MM.1S (cell line): ENCODE results near the gene RASAL1.

Experiments
- DNase-seq: peaks from one replicate; pipeline ENCODE4 v3.0.0-alpha.2; 2015
- H2AFZ ChIP-seq: fragments of 300-600 bp; sonication (generic); 2 replicates; pipeline ENCODE4 v1.6.0; 2016; ENCODE audit warnings: antibody characterized with exemption, low read length
- H3F3A ChIP-seq: fragments of 300-600 bp; sonication (generic); 2 replicates; pipeline ENCODE4 v1.6.1; 2016; ENCODE audit warnings: mild to moderate bottlenecking, antibody characterized with exemption, low read length, moderate library complexity, mixed read lengths; ENCODE audit not compliant: insufficient read depth
- H3K27ac ChIP-seq: fragments of 300-600 bp; sonication (generic); 2 replicates; pipeline ENCODE4 v1.5.1; 2016; ENCODE audit warnings: mild to moderate bottlenecking, low read length
- H3K27me3 ChIP-seq: fragments of 300-600 bp; sonication (generic); replicated peaks from 2 replicates; pipeline ENCODE4 v1.6.0; 2016; ENCODE audit warnings: low read length; ENCODE audit not compliant: insufficient read depth
- H3K36me3 ChIP-seq: fragments of 300-600 bp; sonication (generic); replicated peaks from 2 replicates; pipeline ENCODE4 v1.6.1; 2016; ENCODE audit warnings: mild to moderate bottlenecking, low read length, mixed read lengths; ENCODE audit not compliant: insufficient read depth
- H3K4me1 ChIP-seq: fragments of 300-600 bp; sonication (generic); 2 replicates; pipeline ENCODE4 v1.6.1; 2016; ENCODE audit warnings: low read length, mixed read lengths
- H3K4me2 ChIP-seq: fragments of 300-600 bp; sonication (generic); 2 replicates; pipeline ENCODE4 v1.6.0; 2016; ENCODE audit warnings: low read depth, low read length
- H3K4me3 ChIP-seq: fragments of 300-600 bp; sonication (generic); 2 replicates; pipeline ENCODE4 v1.5.1; 2016; ENCODE audit warnings: low read length, mixed read lengths
- H3K79me2 ChIP-seq: fragments of 300-600 bp; sonication (generic); 2 replicates; pipeline ENCODE4 v1.6.1; 2016; ENCODE audit warnings: mixed run types, low read length, mixed read lengths
- H3K9ac ChIP-seq: fragments of 300-600 bp; sonication (generic); 2 replicates; pipeline ENCODE4 v1.6.1; 2016; ENCODE audit warnings: low read length, mixed read lengths
- H3K9me2 ChIP-seq: fragments of 300-600 bp; sonication (generic); replicated peaks from 2 replicates; pipeline ENCODE4 v1.6.1; 2016; ENCODE audit warnings: mild to moderate bottlenecking, low read length, mixed read lengths; ENCODE audit not compliant: insufficient read depth
- H3K9me3 ChIP-seq: fragments of 300-600 bp; sonication (generic); replicated peaks from 2 replicates; pipeline ENCODE4 v1.6.1; 2016; ENCODE audit warnings: mild to moderate bottlenecking, low read length, mixed read lengths; ENCODE audit not compliant: insufficient read depth
- H4K20me1 ChIP-seq: fragments of 300-600 bp; sonication (generic); 2 replicates; pipeline ENCODE4 v1.6.1; 2016; ENCODE audit warnings: mild to moderate bottlenecking, low read length, moderate library complexity, mixed read lengths; ENCODE audit not compliant: insufficient read depth
- CTCF ChIP-seq: fragments of 300-600 bp; sonication (generic); IDR thresholded peaks from 2 replicates; pipeline ENCODE4 v1.5.1; 2016; ENCODE audit warnings: antibody characterized with exemption, low read length, mixed read lengths
- EZH2 ChIP-seq: fragments of 300-600 bp; sonication (generic); optimal IDR thresholded peaks from 2 replicates; pipeline ENCODE3; 2017; ENCODE audit warnings: low read depth, mild to moderate bottlenecking, antibody characterized with exemption, low read length, mixed read lengths
- EZH2phosphoT487 ChIP-seq: fragments of 300-600 bp; sonication (generic); IDR thresholded peaks from 2 replicates; pipeline ENCODE4 v1.6.1; 2018; ENCODE audit warnings: antibody characterized with exemption, low read length

The RASAL1 gene

GRCh38 chr12:113063396-113064350, 71.9 kb downstream of the RASAL1 start:
- Histone ChIP-seq H3K4me2 (no peak overlapping the region), H3K27me3 (no peaks in the 10 kb centered on the region), H3F3A (no peaks in the 10 kb centered on the region), H3K27ac (no peak overlapping the region), H3K79me2 (no peaks in the 10 kb centered on the region), H2AFZ (no peak overlapping the region), H3K36me3 (no peaks in the 10 kb centered on the region), H4K20me1 (no peaks in the 10 kb centered on the region), H3K4me1 (no peaks in the 10 kb centered on the region), H3K9me3 (no peaks in the 10 kb centered on the region), H3K4me3 (no peak overlapping the region), H3K9me2 (no peaks in the 10 kb centered on the region), H3K9ac (no peak overlapping the region)
- TF ChIP-seq EZH2phosphoT487 (no peak), CTCF (no peak), EZH2 (no peak)
- no peak for DNase-seq

- H3K4me3 ChIP-seq, result no peak overlapping the region
- H3K9me3 ChIP-seq, result no peaks in the 10 kb centered on the region
- TF ChIP-seq EZH2 (no peak), CTCF (no peak), EZH2phosphoT487 (no peak)
- DNase-seq, result no peak
- no peaks in the 10 kb centered on the region for H3K4me1 ChIP-seq
- no peak overlapping the region for H3K27ac ChIP-seq
- no peaks in the 10 kb centered on the region for H4K20me1 ChIP-seq
- no peaks in the 10 kb centered on the region for H3F3A ChIP-seq
- no peak overlapping the region for H3K9ac ChIP-seq
- H2AFZ ChIP-seq, result no peak overlapping the region
- H3K4me2 ChIP-seq, result no peak overlapping the region
- no peaks in the 10 kb centered on the region for H3K9me2 ChIP-seq
- no peaks in the 10 kb centered on the region for H3K79me2 ChIP-seq
- no peaks in the 10 kb centered on the region for H3K36me3 ChIP-seq
- H3K27me3 ChIP-seq, result 0 out of 2 replicates have a peak, but pooled peaks cover 3% of the 10 kb centered on the region
Observed at GRCh38 chr12:113062502-113063395, 72.8 kb downstream of the RASAL1 start.

GRCh38 chr12:113061061-113061694, 74.4 kb downstream of the RASAL1 start:
- Histone ChIP-seq H3K4me1 (no peaks in the 10 kb centered on the region), H3K4me3 (no peak overlapping the region), H3K9me2 (no peaks in the 10 kb centered on the region), H3K36me3 (no peaks in the 10 kb centered on the region), H3K27ac (no peak overlapping the region), H3K9ac (no peak overlapping the region), H3K4me2 (no peak overlapping the region), H3F3A (no peaks in the 10 kb centered on the region), H3K79me2 (no peaks in the 10 kb centered on the region), H2AFZ (no peak overlapping the region), H3K9me3 (no peaks in the 10 kb centered on the region), H4K20me1 (no peaks in the 10 kb centered on the region), H3K27me3 (peaks cover 5% of the 10 kb centered on the region)
- no peak for DNase-seq
- TF ChIP-seq EZH2phosphoT487 (no peak), EZH2 (no peak), CTCF (no peak)
